DND-41 (cell line): ENCODE results near the gene MACROD1.

Experiments used
- CTCF ChIP-seq: IDR thresholded peaks from 2 replicates; pipeline ENCODE4 v1.5.1; 2012; ENCODE audit warnings: borderline replicate concordance, low read length, moderate library complexity, mild to moderate bottlenecking; ENCODE audit not compliant: poor library complexity, severe bottlenecking; ENCODE audit errors: extremely low read depth
- EZH2 ChIP-seq: IDR thresholded peaks from 3 replicates; pipeline ENCODE4 v1.6.1; 2012; ENCODE audit warnings: borderline replicate concordance, low read depth, mild to moderate bottlenecking, moderate library complexity, low read length, inconsistent platforms; ENCODE audit not compliant: severe bottlenecking

DNA sequence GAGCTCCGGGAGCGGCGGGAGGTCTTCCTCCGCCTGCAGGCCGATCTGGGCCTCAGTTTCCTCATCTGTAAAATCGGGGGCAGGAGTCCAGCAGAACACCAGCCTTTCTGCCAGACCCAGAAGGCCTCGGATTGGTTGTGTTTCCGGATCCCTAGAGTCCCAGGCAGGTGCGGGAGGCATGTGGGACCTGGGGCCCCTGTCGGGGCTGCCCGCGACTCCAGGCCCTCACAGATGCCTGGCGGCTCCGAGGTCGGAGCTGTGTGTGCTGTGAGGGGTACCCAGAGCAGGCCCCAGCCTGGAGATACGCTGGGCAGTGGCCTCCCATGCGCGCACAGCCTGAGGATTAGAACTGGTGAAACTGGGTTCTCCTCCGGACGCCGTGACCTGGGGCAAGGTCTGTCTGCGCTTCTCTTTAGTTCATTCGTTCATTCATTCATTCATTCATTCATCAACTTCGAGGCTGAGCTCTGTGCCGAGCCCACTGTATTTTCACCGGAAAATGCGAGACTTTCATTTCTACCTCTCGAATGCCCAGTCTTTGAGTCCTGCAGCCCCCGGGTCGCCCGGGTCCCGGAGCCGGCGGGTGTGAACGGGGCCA, 105.6 kb downstream of the MACROD1 start:
- TF ChIP-seq CTCF (no peak), EZH2 (no peak)
